GM19023 (cell line): ENCODE results near the gene DCUN1D5.

Source experiments
- ATAC-seq: cut with Tn5 transposase; IDR thresholded peaks from one replicate; pipeline ENCODE4 v1.9.1; 2021; ENCODE audit warnings: mild to moderate bottlenecking, moderate library complexity; ENCODE audit not compliant: unreplicated experiment

Gene DCUN1D5

GRCh38 chr11:103091801-103092524, at the start of gene DCUN1D5:
DCUN1D5 (minus strand) TSS chr11:103092160; CDS start chr11:103091872, 288 bp downstream.
- ATAC-seq, result peak; percentile 100

- no peak for ATAC-seq
These were observed 33.5 kb upstream of the DCUN1D5 start for GRCh38 chr11:103125462-103125861.

GRCh38 chr11:103114836-103115235, 22.9 kb upstream of the DCUN1D5 start:
- ATAC-seq, result no peak

DNA sequence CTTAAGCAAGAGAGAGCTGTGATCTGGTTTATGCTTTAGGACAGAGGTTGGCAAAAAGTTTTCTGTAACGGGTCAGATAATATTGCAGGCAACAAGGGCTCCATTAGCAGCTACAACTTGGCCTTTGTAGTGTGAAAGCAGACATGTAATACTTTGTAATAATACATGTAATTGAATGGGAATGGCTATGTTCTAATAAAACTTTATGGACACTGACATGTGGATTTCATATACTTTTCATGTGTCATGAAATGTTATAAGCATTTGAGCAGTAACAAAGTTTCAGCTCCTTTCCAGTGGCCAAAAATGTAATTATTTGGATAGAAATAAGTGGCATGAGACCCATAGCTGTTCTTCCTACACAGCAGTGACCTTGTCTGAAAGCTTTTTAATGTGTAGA, 20.4 kb upstream of the DCUN1D5 start:
- no peak for ATAC-seq

DNA sequence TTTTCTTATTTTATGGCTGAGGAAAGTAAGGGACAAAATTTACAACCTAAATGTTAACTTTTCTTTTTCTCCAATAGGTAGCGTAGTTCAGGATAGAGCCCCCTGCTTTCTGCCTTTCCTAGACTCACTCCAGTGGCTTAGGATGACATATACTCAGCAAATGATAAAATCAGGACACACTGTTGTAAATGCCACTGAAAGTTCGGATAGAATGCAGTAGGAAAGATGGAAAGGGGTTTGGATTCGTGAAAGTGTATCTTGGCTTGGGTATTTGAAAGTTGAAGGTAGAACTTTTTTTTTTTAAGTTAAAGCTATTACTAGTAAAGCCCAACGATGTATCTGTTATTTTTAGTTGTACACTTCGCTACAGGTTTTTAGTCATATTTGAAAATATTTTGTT, 19.4 kb upstream of the DCUN1D5 start:
- no peak for ATAC-seq

- no peak for ATAC-seq
These were observed 18.4 kb upstream of the DCUN1D5 start for GRCh38 chr11:103110391-103110790.

- ATAC-seq, result no peak
These were observed 17.9 kb upstream of the DCUN1D5 start for GRCh38 chr11:103109818-103110388.

DNA sequence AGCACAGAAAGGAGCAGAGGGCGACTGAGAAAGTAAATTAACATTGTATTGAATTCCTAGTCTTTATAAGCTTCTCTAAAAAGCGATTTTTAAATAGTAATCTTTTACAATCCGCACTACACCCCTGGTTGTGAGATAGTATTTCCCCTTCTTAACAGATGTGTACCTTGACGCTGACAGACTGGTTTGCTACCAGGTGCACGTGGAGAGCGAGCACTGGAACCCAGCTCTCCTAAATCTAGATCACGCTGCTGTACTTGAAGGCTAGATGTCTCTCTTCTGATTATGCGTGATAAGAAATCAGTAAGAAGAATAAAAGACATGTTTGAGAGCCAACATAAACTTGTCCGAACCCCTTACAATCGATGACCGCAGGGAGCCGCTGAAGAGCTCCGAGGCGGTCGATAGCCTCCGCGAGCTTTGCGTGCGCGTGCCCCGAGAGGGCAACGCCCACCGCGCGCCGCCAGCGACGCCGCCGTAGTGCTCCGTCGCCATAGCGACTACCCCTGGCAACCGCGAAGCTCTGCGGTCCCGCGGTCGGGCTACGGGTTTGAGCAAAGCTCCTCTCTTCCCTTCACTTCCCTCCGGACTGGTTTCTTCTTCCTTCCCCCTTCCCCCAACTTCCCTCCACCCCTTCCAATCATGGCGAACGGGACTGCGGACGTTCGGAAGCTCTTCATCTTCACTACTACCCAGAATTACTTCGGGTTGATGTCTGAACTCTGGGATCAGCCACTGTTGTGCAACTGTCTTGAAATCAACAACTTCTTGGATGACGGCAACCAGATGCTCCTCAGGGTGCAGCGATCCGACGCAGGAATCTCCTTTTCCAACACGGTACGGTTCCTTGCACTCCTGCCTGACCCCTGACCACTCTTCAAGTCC, 17.2 kb upstream of the DCUN1D5 start, which contains the start of gene DYNC2H1:
Gene DYNC2H1 (plus strand): TSS at position 494 of the 885 bp plus-strand sequence. CDS start 149 bp downstream, at position 643.
- peak; percentile 100 for ATAC-seq

GRCh38 chr11:103097279-103097678, 5.3 kb upstream of the DCUN1D5 start:
- ATAC-seq, result no peak

DNA sequence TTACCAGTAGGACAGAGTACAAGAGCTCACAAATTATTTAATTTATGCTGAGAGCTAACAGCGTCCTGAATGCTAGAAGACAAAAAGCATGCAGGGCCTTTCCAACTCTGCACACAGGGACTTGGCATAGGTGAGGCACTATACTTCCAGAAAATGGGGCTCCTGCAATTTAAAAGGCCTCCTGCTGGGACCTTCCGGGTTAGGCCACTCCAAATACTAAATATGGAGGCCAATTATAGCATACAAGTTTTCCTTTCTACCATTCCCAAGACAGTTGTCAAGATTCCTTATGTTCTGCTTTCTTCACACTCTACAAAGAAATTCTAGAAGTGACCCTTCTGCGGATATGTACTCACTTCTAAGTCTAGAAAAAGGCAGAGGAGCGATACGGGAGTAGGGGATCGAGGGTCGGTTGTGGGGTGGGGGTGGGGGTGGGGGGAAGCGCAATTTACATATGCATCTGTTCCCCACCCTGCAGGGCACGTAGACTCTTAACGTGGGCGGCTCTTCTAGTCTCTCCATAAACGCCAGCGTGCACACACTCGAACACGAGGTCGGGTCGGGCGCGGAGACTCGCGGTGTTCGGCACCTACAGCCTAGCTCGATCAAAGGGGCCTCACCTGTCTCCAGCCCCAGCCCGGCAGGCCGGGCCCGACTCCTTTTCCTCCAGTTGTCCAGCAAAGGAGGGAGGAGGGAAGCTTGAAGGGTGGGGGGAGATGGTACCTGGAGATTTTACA, 728 bp downstream of the DCUN1D5 start:
- peak; percentile 51 for ATAC-seq

GRCh38 chr11:103086461-103086860, 5.5 kb downstream of the DCUN1D5 start:
- ATAC-seq, result no peak

DNA sequence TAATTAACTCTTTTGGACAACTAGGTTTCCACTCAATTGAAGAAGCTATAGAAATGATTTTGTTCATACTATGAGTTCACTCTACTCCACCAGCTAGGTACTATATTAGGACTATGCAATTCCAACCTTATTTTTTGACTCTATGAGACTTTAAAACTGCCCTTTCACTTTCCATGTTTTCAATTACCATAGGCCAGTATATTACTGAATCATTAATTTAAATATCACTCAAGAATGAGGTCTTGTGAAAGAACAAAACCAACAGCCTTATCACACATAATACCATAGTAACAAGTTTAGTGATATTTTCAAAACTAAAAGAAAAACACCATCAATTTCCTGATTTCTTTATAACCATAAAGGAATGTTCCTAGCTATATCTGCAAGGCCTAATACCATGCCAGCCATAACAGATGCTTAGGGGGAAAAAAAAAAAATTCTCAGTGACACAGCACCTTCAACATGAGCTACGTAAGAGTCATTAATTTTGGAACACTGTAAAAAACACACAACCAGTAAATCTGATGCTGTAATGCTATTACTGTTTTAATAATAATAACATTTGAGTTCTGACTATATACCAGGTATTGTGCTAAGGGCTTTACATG, 6.1 kb downstream of the DCUN1D5 start:
- ATAC-seq, result no peak

DNA sequence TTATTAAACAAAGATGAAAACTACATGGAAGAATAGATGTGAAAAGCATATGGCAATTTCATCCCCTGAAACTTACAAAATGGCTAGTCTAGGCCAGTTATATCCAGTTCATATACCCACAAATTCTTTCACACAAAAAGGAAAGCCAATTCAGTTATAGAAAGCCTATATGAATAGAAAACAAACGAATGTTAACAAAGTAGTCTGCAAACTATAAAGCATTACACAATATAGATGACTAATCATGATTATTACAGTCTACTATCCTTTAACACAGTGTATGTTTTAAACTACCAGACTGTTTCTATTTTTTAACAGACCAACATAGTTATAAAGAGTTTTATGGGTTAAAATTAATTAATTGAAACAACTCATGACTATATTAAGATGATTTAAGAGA, 12.1 kb downstream of the DCUN1D5 start:
- no peak for ATAC-seq

- ATAC-seq, result no peak
These were observed 13.2 kb downstream of the DCUN1D5 start for GRCh38 chr11:103078710-103079109.

GRCh38 chr11:103077554-103077953, 14.4 kb downstream of the DCUN1D5 start:
- no peak for ATAC-seq

- no peak for ATAC-seq
These were observed 15.6 kb downstream of the DCUN1D5 start for GRCh38 chr11:103076361-103076760.

GRCh38 chr11:103071008-103071407, 21.0 kb downstream of the DCUN1D5 start:
- ATAC-seq, result no peak

DNA sequence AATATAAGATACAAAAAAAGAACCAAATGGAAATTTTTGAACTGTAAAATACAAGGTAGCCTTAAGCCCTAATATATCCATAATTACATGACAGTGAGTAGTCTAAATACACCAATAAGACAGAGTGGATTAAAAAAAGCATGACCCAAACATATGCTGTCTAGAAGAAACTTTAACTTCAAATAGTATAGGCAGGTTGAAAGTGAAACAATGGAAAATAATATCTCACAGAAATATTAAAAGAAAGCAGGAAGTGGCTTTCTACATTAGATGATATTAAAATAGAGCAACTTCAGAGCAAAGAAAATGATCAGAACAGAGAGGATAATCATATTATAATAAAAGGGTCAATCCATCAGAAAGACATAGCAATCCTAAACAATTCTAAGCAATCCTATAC, 21.8 kb downstream of the DCUN1D5 start:
- no peak for ATAC-seq

- no peak for ATAC-seq
These were observed 22.6 kb downstream of the DCUN1D5 start for GRCh38 chr11:103069367-103069766.

- no peak for ATAC-seq
These were observed 24.8 kb downstream of the DCUN1D5 start for GRCh38 chr11:103067118-103067517.
